Prostate gland (tissue), 2 donors: ENCODE measurements around the gene ARMH3.

ENCODE experiments used
- POLR2A ChIP-seq: fragments of 450-650 bp; IDR thresholded peaks from one replicate; pipeline ENCODE4 v1.6.1; 2016; ENCODE audit warnings: antibody characterized with exemption, mild to moderate bottlenecking
- POLR2AphosphoS5 ChIP-seq: sonication (generic); formaldehyde crosslinking; IDR thresholded peaks from one replicate; pipeline ENCODE4 v1.6.1; 2017; ENCODE audit warnings: antibody characterized with exemption
- TF ChIP-seq, protein P1 (sequence below), 4 experiments: fragments of 200-600 bp in 2 of 4; fragments of 450-650 bp in 2 of 4; sonication (generic) in 2 of 4; IDR thresholded peaks; 1 replicate in 3 of 4; 2 replicates in 1 of 4; pipeline ENCODE4 v1.5.1; 2016 to 2019; ENCODE audit warnings: antibody characterized with exemption in 4 of 4, mild to moderate bottlenecking in 2 of 4, moderate library complexity in 2 of 4

DNA sequence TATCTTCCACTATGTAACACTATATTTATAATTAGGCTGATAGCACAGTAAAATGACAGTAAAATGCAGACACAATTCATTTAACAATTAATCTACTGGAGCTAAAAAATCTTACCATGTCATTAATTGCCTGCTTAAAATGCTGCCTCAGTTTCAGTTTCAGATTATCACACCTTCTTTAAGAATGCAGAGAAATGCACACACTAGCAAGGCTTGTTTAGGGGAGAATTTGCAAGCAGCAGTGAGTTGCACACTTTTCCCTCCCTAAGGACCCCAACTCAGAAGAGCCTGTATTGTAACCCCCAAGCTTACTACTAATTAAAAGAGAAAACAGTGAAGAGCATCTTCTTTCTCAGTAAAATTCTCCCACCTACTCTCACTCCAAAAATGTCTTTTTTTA is 132.7 kb downstream of the ARMH3 start:
- TF ChIP-seq POLR2A (no peak), POLR2AphosphoS5 (no peak)
- TF ChIP-seq, protein P1, sequence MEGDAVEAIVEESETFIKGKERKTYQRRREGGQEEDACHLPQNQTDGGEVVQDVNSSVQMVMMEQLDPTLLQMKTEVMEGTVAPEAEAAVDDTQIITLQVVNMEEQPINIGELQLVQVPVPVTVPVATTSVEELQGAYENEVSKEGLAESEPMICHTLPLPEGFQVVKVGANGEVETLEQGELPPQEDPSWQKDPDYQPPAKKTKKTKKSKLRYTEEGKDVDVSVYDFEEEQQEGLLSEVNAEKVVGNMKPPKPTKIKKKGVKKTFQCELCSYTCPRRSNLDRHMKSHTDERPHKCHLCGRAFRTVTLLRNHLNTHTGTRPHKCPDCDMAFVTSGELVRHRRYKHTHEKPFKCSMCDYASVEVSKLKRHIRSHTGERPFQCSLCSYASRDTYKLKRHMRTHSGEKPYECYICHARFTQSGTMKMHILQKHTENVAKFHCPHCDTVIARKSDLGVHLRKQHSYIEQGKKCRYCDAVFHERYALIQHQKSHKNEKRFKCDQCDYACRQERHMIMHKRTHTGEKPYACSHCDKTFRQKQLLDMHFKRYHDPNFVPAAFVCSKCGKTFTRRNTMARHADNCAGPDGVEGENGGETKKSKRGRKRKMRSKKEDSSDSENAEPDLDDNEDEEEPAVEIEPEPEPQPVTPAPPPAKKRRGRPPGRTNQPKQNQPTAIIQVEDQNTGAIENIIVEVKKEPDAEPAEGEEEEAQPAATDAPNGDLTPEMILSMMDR (IDR thresholded peaks at IDR 0.05): no peak
